HG03280 (cell line): ENCODE data around the gene KIAA0408.
"Not testable (repeated sequence)": the region's sequence is repeated elsewhere in the genome, so short reads cannot be mapped to it uniquely, and the experiment has no call there.

Experiments used
- ATAC-seq: cut with Tn5 transposase; IDR thresholded peaks from one replicate; pipeline ENCODE4 v1.9.1; 2021; ENCODE audit warnings: mild to moderate bottlenecking, moderate library complexity; ENCODE audit not compliant: unreplicated experiment

Gene KIAA0408

DNA sequence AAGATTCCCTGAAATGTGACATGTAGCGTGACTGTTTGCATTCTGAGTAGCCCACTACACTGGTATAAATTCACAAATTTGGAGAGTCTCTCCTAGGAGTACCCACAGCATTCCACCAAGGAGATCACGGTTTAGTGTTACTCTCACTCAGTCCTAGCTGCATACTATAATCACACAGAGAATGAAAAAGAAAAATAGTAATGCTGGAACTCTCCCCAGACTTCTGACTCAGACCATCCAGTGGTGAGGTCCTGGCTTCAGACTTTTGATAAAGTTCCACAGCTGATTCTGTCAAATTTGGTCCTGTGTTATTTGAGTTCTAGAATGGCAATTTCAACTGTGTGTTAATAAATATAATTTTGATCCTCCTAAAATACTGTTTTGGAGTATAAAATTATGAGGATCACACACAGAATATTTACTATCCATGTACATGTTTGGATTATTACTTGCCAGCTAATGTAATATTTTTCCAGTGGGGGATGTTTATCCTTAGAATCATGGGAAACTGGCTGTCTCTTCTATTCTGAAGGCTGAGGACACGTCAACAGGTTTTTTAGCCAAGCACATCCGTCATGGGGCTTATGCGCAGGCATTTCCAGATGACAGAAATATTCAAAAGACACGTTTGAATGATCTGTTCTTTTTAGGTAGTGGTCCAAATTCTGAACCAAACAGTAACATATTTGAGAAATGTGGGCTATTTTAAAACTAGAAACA lies 5.1 kb upstream of the KIAA0408 start:
- no peak for ATAC-seq

DNA sequence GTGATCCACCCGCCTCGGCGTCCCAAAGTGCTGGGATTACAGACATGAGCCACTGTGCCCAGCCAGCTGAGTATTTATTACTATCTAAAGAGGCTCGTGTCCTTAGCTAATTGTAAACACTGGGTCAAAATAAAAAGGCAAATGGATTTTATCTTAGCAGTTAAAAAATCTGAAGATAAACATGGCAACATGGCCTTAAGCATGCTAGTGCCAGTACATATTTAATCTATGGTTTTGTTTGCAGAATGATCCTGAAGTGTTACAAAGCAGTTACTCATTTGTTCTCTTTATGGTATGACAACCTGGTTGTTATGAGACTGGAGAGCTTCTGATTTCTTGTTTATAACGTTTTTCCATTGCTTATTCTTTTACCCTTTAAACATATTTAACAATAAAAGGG lies 3.9 kb upstream of the KIAA0408 start:
- ATAC-seq, result no peak

DNA sequence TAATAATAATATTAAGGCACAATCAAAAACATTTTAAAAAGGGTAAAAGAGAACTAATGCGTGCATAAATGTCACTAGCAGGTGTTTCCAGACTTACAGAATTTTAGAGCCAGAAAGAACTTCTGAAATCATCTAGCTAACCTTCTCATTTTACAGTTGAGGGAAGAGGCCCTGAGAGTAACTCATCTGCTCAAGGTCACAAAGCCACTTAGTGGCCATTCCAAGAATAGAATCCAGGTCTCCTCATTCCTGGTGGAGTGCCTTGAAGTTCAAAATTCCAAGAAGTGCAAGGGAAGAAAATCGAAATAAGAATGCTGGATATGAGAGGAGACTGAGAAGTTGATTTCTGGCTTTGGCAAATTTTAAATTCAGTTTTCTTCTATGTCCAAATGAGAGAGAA lies 3.2 kb upstream of the KIAA0408 start:
- ATAC-seq, result no peak

DNA sequence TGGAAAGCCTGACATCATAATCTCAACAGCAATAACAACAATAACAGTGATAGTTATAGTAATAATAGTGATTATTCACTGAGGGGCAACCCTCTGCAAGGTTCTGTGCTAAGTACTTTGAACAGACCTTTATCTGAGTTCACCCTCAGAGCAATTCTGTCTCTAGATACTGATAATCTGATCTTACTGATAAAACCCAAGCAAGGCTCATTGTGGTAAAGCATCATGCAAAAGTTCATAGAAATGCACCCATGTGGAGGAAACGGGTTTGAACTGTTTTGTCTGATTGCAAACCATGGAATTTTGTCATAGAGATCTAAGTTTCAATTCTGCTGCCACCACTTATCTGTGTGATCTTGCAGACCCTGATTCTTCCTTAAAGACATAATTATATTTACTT lies 1.3 kb upstream of the KIAA0408 start:
- no peak for ATAC-seq

DNA sequence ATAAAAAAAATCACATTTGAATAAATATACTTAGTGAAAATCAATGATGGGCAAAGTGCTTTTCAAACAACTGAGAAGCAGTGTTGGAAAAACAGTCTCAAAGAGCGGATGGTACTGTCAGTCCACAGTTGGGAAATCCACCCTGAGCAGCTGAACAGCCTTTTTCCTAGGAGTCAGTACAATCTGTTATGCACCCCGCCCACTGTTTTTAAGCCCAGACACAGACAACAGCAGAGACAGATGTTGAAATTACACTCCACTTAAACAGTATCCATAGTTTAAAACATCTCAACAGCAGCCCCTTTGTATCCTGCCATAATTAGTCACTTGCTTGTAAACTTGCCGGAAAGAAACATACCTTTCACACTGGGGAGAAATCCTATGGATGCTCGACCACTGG lies 372 bp downstream of the KIAA0408 start:
- ATAC-seq, result no peak

DNA sequence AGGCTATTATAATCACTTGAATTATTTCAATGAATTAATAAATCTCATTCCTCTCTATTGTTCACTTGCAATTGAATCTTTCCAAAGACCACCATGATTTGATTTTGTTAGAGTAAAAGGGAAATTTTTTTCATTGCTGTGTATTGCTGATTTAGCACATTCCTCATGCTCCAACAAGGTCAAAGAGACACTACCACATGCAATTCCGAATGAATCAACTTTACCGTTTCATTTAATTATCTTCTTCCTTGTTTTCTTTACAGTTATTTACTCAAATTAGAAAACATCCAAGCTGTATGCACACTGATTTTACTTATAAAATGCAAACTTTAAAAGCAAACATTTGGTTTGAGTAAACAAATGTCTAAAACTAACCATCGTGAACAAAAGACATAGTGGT lies 967 bp downstream of the KIAA0408 start:
- no peak for ATAC-seq

DNA sequence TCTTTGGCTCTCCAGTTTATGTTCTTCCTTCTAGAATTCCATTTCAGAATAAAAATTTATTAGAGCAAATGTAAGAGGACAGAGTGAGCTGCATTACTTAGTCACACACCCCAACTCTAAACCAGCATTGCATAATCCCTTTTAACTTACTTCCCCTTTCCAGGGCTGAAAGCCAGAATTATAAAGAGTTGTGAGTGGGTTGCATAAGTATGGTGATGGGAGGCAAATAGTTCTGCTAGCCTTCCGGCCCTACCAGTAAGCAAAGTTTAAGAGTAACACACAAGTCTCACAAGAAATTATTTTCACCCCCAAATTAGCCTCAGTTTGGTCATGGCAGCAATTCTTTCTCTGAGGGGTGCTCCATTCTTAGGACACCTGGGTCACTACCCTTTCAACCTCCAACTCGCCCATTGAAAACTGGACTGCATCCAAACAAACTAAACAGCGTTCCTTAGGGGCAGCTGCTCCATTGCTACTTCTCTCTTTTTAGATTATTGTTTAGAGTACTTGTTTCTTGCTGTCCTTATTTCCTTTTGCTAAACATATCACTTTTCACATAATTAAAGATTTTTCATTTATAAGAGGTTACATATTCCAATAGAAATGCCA lies 1.6 kb downstream of the KIAA0408 start:
- ATAC-seq, result no peak

DNA sequence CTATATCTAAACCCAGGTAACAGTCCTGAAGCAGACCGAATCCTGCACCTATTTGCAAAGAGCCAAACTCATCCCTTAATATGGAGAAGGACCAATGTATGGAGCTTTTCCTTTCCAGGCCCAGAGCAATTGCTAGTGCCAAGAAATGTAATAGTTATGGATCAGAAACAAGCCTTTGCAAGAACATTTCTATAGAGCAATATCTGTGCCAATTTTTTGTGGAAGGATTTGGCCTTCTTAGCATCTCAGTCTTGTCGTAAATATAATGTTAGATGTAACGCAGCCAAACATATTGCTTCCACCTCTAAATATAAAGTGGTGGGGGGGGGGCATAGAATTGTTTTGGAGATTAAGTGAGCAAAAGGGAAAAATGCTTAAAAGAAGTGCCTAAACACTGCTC lies 2.7 kb downstream of the KIAA0408 start:
- ATAC-seq, result no peak

DNA sequence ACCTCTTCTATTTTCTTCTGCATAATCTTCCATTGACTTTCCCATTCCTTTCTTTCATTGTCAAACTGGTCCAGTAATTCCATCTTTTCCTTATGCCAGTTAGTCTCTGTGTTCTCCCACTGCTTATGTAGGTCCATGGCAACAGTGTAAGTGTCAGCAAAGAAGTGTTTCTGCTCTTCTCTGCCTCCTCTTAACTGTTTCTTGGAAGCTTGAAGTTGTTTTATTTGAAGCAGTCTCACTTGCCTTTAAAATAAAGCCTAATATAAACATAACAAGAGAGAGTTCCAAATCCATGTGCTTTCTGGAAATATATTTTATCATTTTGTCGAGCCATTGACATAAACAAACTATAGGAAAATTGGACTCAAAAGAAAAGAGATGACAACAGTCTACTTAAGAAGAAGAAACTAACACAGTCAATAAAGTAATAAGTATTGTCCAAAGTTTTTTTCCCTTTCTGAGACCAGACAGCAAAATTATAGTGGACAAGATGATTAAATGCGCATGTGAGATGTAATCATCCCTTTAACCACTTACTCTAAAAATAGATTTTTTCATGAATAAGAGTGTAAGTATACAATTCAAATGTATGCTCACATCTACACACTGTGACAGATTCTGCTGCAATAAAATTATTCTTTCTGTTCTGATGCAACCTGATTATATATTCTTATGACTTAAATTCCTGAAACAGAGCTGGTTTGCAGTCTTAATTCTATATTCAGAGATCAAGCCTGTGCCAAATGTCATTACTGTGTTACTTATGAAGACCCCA lies 5.2 kb downstream of the KIAA0408 start:
- no peak for ATAC-seq

DNA sequence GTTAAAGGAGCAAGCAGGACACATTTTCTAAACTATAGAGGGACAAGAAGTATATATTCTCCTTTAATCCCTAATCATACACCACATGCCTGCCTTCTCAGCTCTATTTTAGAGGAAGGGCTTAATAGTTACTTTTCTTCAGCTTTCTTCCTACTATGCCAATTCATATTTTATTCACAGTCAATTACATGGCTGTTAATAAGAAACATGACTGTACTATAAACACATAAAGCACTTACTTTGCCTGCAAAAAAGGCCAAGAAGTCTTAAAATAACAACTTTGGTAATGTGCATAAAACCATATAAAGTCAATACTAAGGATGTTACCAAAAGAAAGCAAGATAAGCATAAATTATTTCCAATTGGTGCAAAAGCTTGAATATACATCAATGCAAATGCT lies 6.4 kb downstream of the KIAA0408 start:
- no peak for ATAC-seq

DNA sequence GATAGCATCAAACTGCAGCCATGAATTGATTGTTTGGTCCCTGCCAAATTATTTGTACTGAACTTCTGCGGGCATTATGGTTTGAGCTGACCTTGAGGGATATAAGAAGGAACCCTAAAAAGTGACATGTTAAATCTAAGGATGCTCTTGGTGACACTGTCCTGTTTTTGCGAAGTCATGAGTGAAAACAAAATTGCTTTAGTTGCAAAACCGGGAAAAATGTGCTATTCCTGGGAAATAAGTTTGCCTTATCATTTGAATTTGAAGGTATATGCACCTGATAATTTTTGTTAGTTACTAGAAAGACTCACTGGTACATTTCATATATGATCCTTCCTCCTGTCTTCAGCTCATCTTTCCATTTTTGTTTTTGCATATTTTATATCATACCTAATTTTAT lies 7.8 kb downstream of the KIAA0408 start:
- no peak for ATAC-seq

DNA sequence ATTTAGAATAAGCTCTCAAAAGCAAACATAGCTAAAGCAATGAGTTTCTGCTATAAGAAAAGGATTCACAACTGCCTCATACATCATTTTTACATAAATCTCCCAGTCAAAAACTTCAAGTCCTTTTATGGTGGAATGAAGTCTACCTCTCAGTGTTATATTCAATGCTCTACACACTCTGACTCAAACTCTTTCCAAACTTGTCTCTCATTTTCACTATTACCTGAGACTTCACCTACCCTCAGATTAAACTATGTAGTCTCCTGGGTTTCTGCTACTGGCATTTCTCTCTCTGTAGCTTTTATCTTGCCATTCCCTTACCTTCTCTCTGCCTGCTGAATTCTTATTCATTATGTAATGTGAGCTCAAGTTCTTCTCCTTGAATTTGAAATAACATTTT lies 11.4 kb downstream of the KIAA0408 start:
- ATAC-seq, result no peak

DNA sequence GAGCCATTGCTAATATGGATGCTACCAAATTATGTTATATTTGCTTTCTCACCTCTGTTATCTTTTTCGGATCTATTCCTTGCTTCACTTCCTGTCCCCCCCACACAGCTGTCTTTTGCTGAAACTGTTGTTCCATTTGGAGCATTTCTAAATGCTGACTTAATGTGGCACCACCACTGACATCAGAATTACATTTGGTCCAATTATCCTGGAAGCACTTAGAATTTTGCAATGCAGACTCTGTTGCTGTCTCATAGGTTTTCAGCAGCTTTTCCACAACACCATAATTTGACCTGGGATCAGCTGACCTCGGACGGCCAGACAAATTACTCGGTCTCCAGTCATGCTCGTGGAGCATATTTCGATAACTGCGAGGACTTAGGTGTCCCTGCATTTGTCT lies 12.8 kb downstream of the KIAA0408 start:
- no peak for ATAC-seq

DNA sequence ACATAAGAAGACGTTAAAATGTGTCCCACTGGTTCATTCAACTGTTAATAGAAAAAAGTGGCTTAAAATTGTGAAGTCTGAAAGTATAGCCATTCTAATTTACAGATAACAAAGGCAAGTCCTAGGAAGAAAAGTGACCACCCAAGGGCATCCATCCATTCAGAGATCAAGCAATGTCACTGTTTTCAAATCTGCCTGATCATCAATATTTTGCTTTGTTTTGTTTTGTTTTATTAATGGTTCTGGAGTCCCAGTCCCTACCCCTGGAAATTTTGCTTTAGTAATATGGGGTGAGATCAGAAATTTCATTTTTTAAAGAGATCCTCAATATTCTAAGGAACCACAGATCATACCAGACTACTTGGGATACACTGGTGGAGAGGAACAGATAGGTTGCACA lies 17.3 kb downstream of the KIAA0408 start:
- no peak for ATAC-seq

DNA sequence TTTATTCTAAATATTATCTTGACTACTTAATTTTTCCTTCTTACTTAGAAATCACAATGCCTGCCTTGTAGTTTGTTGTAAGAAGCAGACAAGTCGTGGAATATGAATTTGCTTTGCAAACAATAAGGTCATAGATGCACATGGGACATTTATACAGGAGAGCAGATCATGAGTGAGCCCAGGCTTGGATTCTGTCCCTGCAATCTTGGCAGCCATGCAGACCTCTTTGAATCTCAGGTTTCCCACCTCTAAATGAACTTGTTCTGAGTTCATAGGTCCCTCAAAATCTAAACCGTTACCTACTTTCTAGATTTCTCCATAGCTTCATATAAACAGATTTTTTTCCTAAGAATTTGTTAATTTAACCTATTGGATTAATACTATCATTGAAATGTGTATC lies 19.5 kb downstream of the KIAA0408 start:
- no peak for ATAC-seq

DNA sequence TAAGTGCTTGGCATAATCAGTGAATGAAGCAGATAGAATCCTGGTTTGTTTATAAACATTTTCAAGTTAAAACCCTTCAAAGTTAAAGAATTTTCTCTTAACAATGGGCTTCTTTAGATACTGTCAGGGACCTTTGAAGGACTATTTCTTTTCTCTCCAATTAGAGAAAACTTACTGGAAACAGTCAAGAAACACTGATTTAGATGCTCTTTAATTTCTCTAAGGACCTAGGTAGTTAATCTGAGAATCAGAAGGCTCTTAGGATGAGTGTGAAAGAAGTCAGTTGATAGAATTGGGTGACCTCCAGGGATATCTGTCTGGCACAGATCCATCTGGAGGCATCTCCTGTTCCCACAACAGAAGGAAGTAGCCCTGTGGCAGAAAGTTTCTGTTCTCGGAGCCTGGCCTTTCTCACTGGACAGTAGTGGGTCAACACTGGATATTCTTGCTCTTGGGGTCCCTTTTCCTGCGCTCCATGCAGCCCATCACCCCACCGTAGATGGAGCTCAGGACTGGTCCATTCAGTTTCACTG lies 22.5 kb downstream of the KIAA0408 start:
- no peak for ATAC-seq

DNA sequence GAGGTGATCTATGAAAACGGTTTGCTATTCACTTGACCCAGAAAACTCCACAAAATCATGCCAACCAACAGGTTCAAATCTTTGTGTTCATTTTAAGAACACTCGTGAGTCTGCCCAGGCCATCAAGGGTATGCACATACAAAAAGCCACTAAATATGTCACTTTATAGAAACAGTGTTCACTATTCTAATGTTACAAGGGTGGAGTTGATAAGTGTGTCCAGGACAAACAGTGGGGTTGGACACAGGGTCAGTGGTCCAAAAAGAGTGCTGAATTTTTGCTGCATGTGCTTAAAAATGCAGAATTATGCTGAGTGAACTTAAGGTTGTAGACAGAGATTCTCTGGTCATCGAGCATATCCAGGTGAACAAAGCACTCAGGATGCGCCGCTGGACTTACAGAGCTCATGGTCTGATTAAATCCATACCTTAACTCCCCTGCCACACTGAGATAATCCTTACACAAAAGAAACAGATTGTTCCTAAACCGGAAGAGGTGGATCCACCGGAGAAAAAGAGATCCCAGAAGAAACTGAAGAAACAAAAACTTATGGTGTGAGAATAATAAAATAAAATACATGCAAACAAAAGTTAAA lies 23.5 kb downstream of the KIAA0408 start:
- no peak for ATAC-seq

DNA sequence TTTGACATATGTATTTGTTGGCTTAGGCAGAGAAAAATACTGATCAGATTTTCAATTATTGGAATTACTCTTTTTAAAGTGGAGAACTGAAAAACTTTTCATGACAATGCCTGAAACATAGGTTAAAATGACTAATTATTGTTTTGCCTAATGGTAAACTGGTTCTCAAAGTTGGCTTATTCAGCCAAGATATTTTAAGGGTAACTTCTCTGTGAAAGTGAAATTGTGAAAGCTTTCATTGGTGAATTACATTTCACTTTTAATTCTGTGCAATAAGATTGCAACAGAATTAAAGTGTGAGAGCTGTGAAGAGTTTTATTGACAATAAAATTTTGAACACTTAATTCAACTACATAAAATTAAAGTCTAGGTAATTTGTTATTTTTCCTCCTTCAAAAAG lies 24.5 kb downstream of the KIAA0408 start:
- no peak for ATAC-seq

DNA sequence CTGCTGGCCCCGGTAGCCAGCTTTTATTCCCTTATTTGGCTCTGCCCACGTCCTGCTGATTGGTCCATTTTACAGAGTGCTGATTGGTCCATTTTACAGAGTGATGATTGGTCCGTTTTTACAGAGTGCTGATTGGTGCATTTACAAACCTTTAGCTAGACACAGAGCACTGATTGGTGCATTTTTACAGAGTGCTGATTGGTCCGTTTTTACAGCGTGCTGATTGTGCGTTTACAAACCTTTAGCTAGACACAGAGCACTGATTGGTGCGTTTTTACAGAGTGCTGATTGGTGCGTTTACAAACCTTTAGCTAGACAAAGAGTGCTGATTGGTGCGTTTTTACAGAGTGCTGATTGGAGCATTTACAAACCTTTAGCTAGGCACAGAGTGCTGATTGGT lies 30.6 kb downstream of the KIAA0408 start:
- ATAC-seq, result not testable (repeated sequence)

DNA sequence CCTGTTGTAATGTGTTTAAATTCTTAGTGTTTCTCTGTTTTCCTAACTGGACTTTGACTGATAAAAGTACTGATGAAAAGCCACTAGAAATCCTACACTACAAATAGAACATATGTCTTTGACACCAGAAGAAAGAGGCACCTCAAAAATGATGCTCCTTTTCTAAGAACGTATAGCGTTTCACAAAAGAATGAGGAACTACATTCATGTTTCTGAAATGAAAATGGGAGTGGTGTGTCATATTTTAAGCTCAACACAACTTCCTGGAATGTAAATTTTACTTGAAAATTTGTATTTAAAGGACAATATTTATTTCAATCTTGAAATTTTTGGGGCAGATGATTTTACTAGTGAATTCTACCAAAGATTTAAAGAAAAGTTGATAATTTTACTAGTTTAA lies 35.3 kb downstream of the KIAA0408 start:
- ATAC-seq, result no peak

DNA sequence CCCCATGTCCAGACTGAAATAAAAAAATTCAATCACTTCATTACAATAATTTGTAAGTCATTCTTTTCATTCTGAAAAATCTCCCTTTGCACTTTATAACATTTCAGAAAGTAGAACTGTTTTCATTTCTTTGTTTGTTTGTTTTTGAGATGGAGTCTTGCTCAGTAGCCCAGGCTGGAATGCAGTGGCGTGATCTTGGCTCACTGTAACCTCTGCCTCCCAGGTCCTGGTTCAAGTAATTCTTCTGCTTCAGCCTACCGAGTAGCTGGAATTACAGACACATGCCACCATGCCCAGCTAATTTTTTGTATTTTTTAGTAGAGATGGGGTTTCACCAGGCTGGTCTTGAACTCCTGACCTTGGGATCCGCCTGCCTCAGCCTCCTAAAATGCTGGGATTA lies 38.0 kb downstream of the KIAA0408 start:
- ATAC-seq, result not testable (repeated sequence)

DNA sequence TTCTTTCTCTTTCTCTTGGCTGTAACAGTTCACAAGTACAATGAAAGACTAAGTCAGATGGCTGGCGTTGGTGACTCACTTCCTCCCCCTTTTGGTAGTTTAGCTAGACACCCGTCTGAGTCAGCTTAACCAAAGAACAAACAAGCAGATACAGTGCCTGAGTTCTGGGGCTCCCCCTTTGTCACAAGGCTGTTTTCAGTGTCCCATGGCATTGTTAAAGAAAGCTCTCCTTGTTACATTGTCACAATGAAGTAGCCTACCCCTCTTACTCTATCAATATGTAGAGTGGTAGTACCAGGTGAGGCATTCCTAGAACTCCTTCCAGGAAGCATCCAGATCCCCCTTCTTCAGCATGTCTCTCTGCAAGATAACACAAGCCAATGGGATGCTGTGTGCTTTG lies 38.6 kb downstream of the KIAA0408 start:
- ATAC-seq, result peak; percentile 100
